Peyer's patch (tissue), 4 donors: ENCODE measurements around the gene PLK1. TPM values are rescaled to one million over a fixed set of nuclear protein-coding genes. Genes with fewer than 3 reads are reported as not detected.

Experiments used
- DNase-seq, 3 donors: peaks; one replicate each; pipeline ENCODE4 v3.0.0-alpha.2; 2017 to 2019
- H3K27ac ChIP-seq, 4 donors: fragments of 200-600 bp; sonication (generic); one replicate each; pipeline ENCODE4 v1.5.1; 2016 to 2019
- H3K27me3 ChIP-seq, 2 donors: fragments of 200-600 bp; sonication (generic); one replicate each; pipeline ENCODE4 v1.5.1; 2019
- H3K36me3 ChIP-seq, 3 donors: fragments of 200-600 bp; sonication (generic); one replicate each; pipeline ENCODE4 v1.5.1; 2016 to 2019
- H3K4me1 ChIP-seq, 4 donors: fragments of 200-600 bp; sonication (generic); one replicate each; pipeline ENCODE4 v1.5.1; 2016 to 2019
- H3K4me3 ChIP-seq, 4 donors: fragments of 200-600 bp; sonication (generic); 1 replicate in 3 of 4; 2 replicates in 1 of 4; pipeline ENCODE4 v1.5.1; 2016 to 2019; ENCODE audit warnings: mild to moderate bottlenecking in 1 of 4
- H3K9me3 ChIP-seq, 4 donors: fragments of 200-600 bp; sonication (generic); one replicate each; pipeline ENCODE4 v1.5.1; 2016 to 2019; ENCODE audit warnings: mild to moderate bottlenecking in 1 of 4
- CTCF ChIP-seq, 6 experiments: fragments of 450-650 bp in 4 of 6; fragments of 200-600 bp in 2 of 6; sonication (generic) in 1 of 6; IDR thresholded peaks; one replicate each; pipeline ENCODE4 v1.5.1; 2017 to 2019; ENCODE audit warnings: antibody characterized with exemption in 6 of 6, mild to moderate bottlenecking in 3 of 6, moderate library complexity in 1 of 6
- POLR2A ChIP-seq, 2 donors: fragments of 450-650 bp; IDR thresholded peaks; one replicate each; pipeline ENCODE4 v1.5.1; 2017; ENCODE audit warnings: antibody characterized with exemption in 2 of 2, mild to moderate bottlenecking in 2 of 2, moderate library complexity in 2 of 2
- total RNA-seq, 4 donors: library from RNA; depleted of rRNA; stranded (reverse); fragments of >200 nt; gene quantifications; one replicate each; pipeline ENCODE4 v1.1.0, GENCODE V29; 2016

Gene PLK1
- total RNA-seq, 4 donors from 2014 or later: 10.9 to 40.4 (median 11.9) TPM

GRCh38 chr16:23705517-23705902, 26.8 kb downstream of the PLK1 start:
- DNase-seq: no peak
- H3K27me3 ChIP-seq: no peaks in the 10 kb centered on the region
- H3K36me3 ChIP-seq: peaks cover 0 to 16% (median 0%) of the 10 kb centered on the region in 3 donors
- H3K4me3 ChIP-seq: no peak overlapping the region
- H3K27ac ChIP-seq: no peak overlapping the region
- no peak for TF ChIP-seq POLR2A (IDR thresholded peaks at IDR 0.05)
- TF ChIP-seq CTCF (IDR thresholded peaks at IDR 0.05): no peak
- peaks cover 0 to 3% (median 0%) of the 10 kb centered on the region in 4 donors for H3K4me1 ChIP-seq
- H3K9me3 ChIP-seq: peaks cover 0 to 11% (median 0%) of the 10 kb centered on the region in 4 donors

DNA sequence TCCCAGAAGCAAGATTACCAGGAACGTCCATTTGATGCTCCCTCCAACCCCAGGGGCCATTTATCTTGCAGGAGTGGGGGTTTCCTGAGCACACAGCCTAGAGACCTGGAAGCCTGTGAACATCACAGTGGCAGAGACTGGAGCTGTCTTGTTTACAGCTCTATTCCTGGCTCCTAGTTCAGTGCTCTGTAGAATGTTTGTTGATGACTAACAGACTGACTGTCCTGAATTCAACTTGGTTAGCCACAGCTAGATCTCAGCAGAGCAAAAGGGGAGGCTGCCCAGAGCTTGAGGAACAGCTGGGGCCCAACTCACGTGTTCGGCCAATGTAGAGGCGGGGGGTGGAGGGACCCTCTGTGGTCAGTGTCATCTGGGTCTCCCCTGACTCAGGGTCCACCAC, 27.8 kb downstream of the PLK1 start:
- Histone ChIP-seq H3K36me3 (peaks cover 0 to 16% (median 0%) of the 10 kb centered on the region in 3 donors), H3K9me3 (peaks cover 0 to 11% (median 0%) of the 10 kb centered on the region in 4 donors), H3K4me3 (no peak overlapping the region), H3K4me1 (no peaks in the 10 kb centered on the region), H3K27ac (no peak overlapping the region), H3K27me3 (no peaks in the 10 kb centered on the region)
- no peak for DNase-seq
- TF ChIP-seq CTCF (IDR thresholded peaks at IDR 0.05): no peak
- no peak for TF ChIP-seq POLR2A (IDR thresholded peaks at IDR 0.05)

GRCh38 chr16:23709536-23709935, 30.8 kb downstream of the PLK1 start:
- no peak for DNase-seq
- H3K27me3 ChIP-seq: no peaks in the 10 kb centered on the region
- H3K4me1 ChIP-seq: no peaks in the 10 kb centered on the region
- peaks cover 0 to 12% (median 0%) of the 10 kb centered on the region in 3 donors for H3K36me3 ChIP-seq
- H3K27ac ChIP-seq: no peak overlapping the region
- no peak overlapping the region for H3K4me3 ChIP-seq
- TF ChIP-seq POLR2A (IDR thresholded peaks at IDR 0.05) (no peak), CTCF (IDR thresholded peaks at IDR 0.05) (no peak)
- peaks cover 0 to 11% (median 0%) of the 10 kb centered on the region in 4 donors for H3K9me3 ChIP-seq

DNA sequence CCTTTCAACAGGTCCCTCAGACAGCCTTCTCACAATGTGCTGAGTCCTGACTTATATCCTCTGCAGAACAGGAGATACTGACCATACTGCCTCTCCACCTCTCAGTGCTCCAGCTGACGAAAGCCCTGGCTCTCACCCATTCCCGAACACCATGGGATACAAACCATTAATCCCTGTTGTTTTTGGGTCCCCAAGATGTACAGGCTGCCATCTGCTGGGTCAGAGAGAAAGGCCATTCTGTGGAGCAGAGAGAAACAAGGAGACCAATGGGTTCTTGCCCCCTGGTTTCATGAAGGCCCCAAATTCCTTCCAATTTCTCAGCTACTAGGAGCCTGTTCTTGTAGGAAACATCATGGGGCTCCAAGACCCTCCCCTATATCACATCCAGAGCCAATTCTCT, 31.3 kb downstream of the PLK1 start:
- Histone ChIP-seq H3K27ac (no peak overlapping the region), H3K36me3 (peaks cover 0 to 10% (median 0%) of the 10 kb centered on the region in 3 donors), H3K4me1 (no peaks in the 10 kb centered on the region), H3K27me3 (no peaks in the 10 kb centered on the region), H3K4me3 (no peak overlapping the region), H3K9me3 (peaks cover 0 to 11% (median 0%) of the 10 kb centered on the region in 4 donors)
- DNase-seq: no peak
- no peak for TF ChIP-seq POLR2A (IDR thresholded peaks at IDR 0.05)
- no peak for TF ChIP-seq CTCF (IDR thresholded peaks at IDR 0.05)

DNA sequence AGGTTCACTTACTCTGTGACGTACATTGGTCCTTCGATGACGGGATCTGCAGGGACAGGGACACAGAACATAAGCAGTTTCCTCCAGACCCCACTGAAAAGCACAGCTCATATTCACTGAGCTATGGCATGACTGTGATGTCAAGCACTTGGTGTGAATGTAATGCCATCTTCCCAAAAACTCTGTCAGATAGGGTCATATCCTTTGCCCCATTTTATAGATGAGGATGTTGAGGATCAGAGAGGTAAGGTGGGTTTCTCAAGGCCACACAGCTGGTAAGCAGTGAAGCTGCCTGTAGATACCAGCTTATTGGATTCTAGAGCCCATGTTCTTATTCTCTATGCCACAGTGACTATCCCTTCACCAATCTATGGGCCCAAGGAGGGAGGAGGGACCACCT, 31.8 kb downstream of the PLK1 start:
- peaks cover 0 to 11% (median 0%) of the 10 kb centered on the region in 4 donors for H3K9me3 ChIP-seq
- peaks cover 0 to 10% (median 0%) of the 10 kb centered on the region in 3 donors for H3K36me3 ChIP-seq
- TF ChIP-seq CTCF (IDR thresholded peaks at IDR 0.05): no peak
- TF ChIP-seq POLR2A (IDR thresholded peaks at IDR 0.05): no peak
- no peaks in the 10 kb centered on the region for H3K27me3 ChIP-seq
- no peak overlapping the region for H3K4me3 ChIP-seq
- no peaks in the 10 kb centered on the region for H3K4me1 ChIP-seq
- no peak overlapping the region for H3K27ac ChIP-seq
- DNase-seq: no peak

DNA sequence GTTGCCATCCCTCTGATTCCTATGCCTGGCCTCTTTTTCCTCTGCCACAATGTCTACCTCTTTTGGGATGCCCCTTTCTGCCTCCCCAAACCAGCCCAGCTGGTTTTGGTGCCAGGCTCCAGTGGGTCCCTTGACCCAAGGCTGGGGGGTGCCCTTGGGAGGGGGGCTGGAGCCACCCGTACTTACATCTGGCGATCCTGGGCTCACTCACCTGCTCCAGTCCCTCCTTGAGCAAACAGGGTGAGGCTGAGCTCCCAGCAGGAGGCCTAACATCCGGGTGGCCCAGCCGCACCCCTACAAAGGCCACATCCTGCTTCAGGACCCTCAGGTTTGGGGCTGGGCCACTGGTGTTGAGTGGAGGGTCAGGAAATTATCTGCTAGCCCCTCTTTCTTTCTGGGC, 33.1 kb downstream of the PLK1 start:
- peaks cover 0 to 10% (median 0%) of the 10 kb centered on the region in 3 donors for H3K36me3 ChIP-seq
- TF ChIP-seq POLR2A (IDR thresholded peaks at IDR 0.05): no peak
- no peak for TF ChIP-seq CTCF (IDR thresholded peaks at IDR 0.05)
- H3K27me3 ChIP-seq: no peaks in the 10 kb centered on the region
- H3K27ac ChIP-seq: peak overlapping the region in 3 of 4 donors; percentile 66 to 73 (median 70)
- peak overlapping the region in 1 of 4 donors; percentile 54 for H3K4me3 ChIP-seq
- H3K9me3 ChIP-seq: peaks cover 0 to 11% (median 0%) of the 10 kb centered on the region in 4 donors
- H3K4me1 ChIP-seq: no peaks in the 10 kb centered on the region
- DNase-seq: peak in 2 of 3 donors; percentile 62 to 72
